NCI-H446 (cell line): Measurements from ENCODE around the gene EMX1.

ENCODE experiments used
- DNase-seq, 2 experiments: peaks; one replicate each; lab custom pipeline; 2025; lab: John Stamatoyannopoulos, UW

Gene EMX1

GRCh38 chr2:72943540-72944395 is 26.4 kb downstream of the EMX1 start:
- DNase-seq: no peak

- no peak for DNase-seq
Measured at GRCh38 chr2:72944804-72945449, 27.6 kb downstream of the EMX1 start.

- no peak for DNase-seq
Measured at GRCh38 chr2:72945450-72946019, 28.2 kb downstream of the EMX1 start.

- no peak for DNase-seq
Measured at GRCh38 chr2:72946466-72946865, 29.1 kb downstream of the EMX1 start.

- no peak for DNase-seq
Measured at GRCh38 chr2:72947952-72948830, 30.9 kb downstream of the EMX1 start.

GRCh38 chr2:72949045-72949444 is 31.7 kb downstream of the EMX1 start:
- DNase-seq: no peak

- no peak for DNase-seq
Measured at GRCh38 chr2:72949642-72950041, 32.3 kb downstream of the EMX1 start.

- DNase-seq: no peak
Measured at GRCh38 chr2:72950558-72951255, 33.4 kb downstream of the EMX1 start.

- no peak for DNase-seq
Measured at GRCh38 chr2:72951303-72952095, 34.2 kb downstream of the EMX1 start.

GRCh38 chr2:72952110-72952823 is 34.9 kb downstream of the EMX1 start:
- no peak for DNase-seq

GRCh38 chr2:72952961-72953360 is 35.6 kb downstream of the EMX1 start:
- no peak for DNase-seq

GRCh38 chr2:72953528-72953927 is 36.2 kb downstream of the EMX1 start:
- DNase-seq: no peak

GRCh38 chr2:72953976-72954375 is 36.7 kb downstream of the EMX1 start:
- no peak for DNase-seq

- no peak for DNase-seq
Measured at GRCh38 chr2:72954376-72955227, 37.3 kb downstream of the EMX1 start.

- no peak for DNase-seq
Measured at GRCh38 chr2:72955228-72956049, 38.1 kb downstream of the EMX1 start.

- no peak for DNase-seq
Measured at GRCh38 chr2:72956050-72956395, 38.7 kb downstream of the EMX1 start.

GRCh38 chr2:72956936-72957335 is 39.6 kb downstream of the EMX1 start:
- DNase-seq: no peak
